Osteocyte (in vitro differentiated cells): ENCODE data around the gene VAC14. TPM values are rescaled to one million over a fixed set of nuclear protein-coding genes. Genes with fewer than 3 reads are reported as not detected.
"Not testable (repeated sequence)": the region's sequence is repeated elsewhere in the genome, so short reads cannot be mapped to it uniquely, and the experiment has no call there.

Experiments
- DNase-seq: peaks from one replicate; pipeline ENCODE4 v3.0.0; 2021; ENCODE audit warnings: mixed read lengths; ENCODE audit not compliant: unreplicated experiment; ENCODE audit errors: extremely low spot score
- H3K27ac Mint-ChIP-seq: one replicate; pipeline ENCODE4 v1.8.0; 2021; ENCODE audit warnings: mild to moderate bottlenecking, mixed read lengths; ENCODE audit not compliant: unreplicated experiment
- H3K27me3 Mint-ChIP-seq: one replicate; pipeline ENCODE4 v1.8.0; 2021; ENCODE audit warnings: mixed read lengths; ENCODE audit not compliant: unreplicated experiment
- H3K36me3 Mint-ChIP-seq: one replicate; pipeline ENCODE4 v1.8.0; 2021; ENCODE audit warnings: mixed read lengths; ENCODE audit not compliant: unreplicated experiment
- H3K4me1 Mint-ChIP-seq: one replicate; pipeline ENCODE4 v1.8.0; 2021; ENCODE audit warnings: mixed read lengths; ENCODE audit not compliant: unreplicated experiment
- H3K4me3 Mint-ChIP-seq: one replicate; pipeline ENCODE4 v1.8.0; 2021; ENCODE audit warnings: mild to moderate bottlenecking, moderate library complexity, mixed read lengths; ENCODE audit not compliant: unreplicated experiment
- H3K9me3 Mint-ChIP-seq: one replicate; pipeline ENCODE4 v1.8.0; 2021; ENCODE audit warnings: mixed read lengths; ENCODE audit not compliant: unreplicated experiment
- CTCF ChIP-seq: fragments of 200-600 bp; sonication (generic); IDR thresholded peaks from 2 replicates; pipeline ENCODE4 v1.5.0; 2021; ENCODE audit warnings: antibody characterized with exemption, mild to moderate bottlenecking, moderate library complexity
- total RNA-seq: library from RNA; stranded (reverse); gene quantifications from 2 replicates; pipeline ENCODE4 v1.2.1, GENCODE V29; 2021

VAC14 gene
- total RNA-seq, 1 donor from 2014 or later = 44.5 TPM

- TF ChIP-seq CTCF = no peak
- no peak for DNase-seq
- peaks cover 11% of the 10 kb centered on the region for H3K4me1 Mint-ChIP-seq
- H3K27me3 Mint-ChIP-seq = no peaks in the 10 kb centered on the region
- H3K4me3 Mint-ChIP-seq = no peak overlapping the region
- peaks cover 51% of the 10 kb centered on the region for H3K36me3 Mint-ChIP-seq
- peak overlapping the region; percentile 67 for H3K27ac Mint-ChIP-seq
- H3K9me3 Mint-ChIP-seq = no peaks in the 10 kb centered on the region
These were observed 124.1 kb downstream of the VAC14 start for GRCh38 chr16:70676675-70677498.

- peaks cover 57% of the 10 kb centered on the region for H3K36me3 Mint-ChIP-seq
- no peaks in the 10 kb centered on the region for H3K27me3 Mint-ChIP-seq
- no peak overlapping the region for H3K4me3 Mint-ChIP-seq
- H3K27ac Mint-ChIP-seq = peak overlapping the region; percentile 67
- H3K9me3 Mint-ChIP-seq = no peaks in the 10 kb centered on the region
- DNase-seq = no peak
- H3K4me1 Mint-ChIP-seq = peaks cover 5% of the 10 kb centered on the region
- TF ChIP-seq CTCF = no peak
These were observed 125.0 kb downstream of the VAC14 start for GRCh38 chr16:70675851-70676513.

DNA sequence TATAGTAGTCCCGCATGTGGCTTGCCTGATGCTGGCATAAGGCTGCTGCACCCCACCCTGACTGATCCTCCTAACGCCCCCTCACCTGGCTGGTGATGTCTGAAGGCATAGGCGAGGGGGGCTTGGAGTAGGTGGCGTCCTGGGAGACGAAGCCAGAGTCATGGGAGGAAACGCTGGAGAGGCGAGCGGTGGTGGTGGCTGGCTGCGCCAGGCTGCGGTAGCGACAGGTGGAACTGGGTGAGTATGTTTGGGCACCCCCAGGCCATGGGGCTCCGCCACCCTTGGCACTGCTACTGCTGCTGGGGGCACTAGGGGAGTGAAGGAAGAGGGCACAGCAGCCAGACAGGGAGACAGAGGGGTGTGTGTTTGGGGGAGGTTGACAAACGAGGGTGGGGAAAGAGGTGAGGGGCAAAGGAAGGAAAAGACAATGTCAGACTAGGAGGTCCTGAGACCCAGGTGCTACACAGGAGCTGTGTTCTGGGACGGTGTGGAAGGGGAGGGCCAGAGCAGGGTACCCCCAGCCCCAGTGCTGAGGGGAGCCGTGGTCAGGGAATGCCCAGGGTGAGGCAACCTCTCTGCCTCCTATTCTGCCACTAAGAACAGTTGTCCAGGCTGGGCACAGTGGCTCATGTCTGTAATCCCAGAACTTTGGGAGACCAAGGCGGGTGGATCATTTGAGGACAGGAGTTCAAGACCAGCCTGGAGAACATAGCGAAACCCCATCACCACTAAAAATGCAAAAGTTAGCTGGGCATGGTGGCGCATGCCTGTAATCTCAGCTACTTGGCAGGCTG lies 126.5 kb downstream of the VAC14 start:
- Mint-ChIP-seq H3K36me3 (peaks cover 70% of the 10 kb centered on the region), H3K9me3 (no peaks in the 10 kb centered on the region), H3K27me3 (no peaks in the 10 kb centered on the region), H3K27ac (peak overlapping the region; percentile 31), H3K4me1 (peaks cover 1% of the 10 kb centered on the region), H3K4me3 (no peak overlapping the region)
- DNase-seq = no peak
- TF ChIP-seq CTCF = no peak

DNA sequence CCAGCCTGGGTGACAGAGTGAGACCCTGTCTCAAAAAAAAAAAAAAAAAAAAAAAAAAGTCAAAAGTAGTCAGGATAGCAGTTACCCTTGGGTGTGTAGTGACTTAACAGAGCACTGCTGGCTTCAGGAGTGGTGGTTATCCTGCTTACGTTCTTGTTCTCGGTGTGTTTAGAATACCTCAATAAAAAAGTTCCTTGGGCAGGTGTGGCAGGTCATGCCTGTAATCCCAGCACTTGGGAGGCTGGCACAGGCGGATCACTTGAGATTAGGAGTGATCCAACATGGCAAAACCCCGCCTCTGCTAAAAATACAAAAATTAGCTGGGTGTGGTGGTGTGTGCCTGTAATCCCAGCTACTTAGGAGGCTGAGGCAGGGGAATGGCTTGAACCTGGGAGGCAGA lies 130.0 kb downstream of the VAC14 start:
- not testable (repeated sequence) for H3K4me3 Mint-ChIP-seq, H3K4me1 Mint-ChIP-seq, H3K27ac Mint-ChIP-seq, H3K27me3 Mint-ChIP-seq, DNase-seq, H3K9me3 Mint-ChIP-seq
- H3K36me3 Mint-ChIP-seq = peaks cover 74% of the 10 kb centered on the region

DNA sequence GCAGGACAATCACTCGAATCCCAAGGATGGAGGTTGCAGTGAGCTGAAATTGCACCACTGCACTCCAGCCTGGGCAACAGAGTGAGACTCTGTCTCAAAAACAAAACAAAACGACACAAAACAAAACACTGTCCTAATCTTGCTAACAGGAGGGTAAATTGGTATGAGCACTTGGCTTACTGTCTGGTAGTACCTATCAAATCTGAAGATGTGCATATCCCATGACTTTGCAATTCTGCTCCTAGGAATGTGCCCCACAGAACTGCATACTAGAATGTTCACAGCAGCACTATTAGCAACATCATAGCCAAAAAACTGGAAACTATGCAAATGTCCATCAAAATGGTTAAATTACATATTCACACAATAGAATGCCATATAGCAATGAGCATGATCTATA lies 130.8 kb downstream of the VAC14 start:
- no peaks in the 10 kb centered on the region for H3K27me3 Mint-ChIP-seq
- H3K4me3 Mint-ChIP-seq = no peak overlapping the region
- no peaks in the 10 kb centered on the region for H3K9me3 Mint-ChIP-seq
- DNase-seq = no peak
- H3K4me1 Mint-ChIP-seq = no peaks in the 10 kb centered on the region
- TF ChIP-seq CTCF = no peak
- peak overlapping the region; percentile 8 for H3K27ac Mint-ChIP-seq
- H3K36me3 Mint-ChIP-seq = peaks cover 72% of the 10 kb centered on the region
